ENCODE measurements around the gene PRDM5.
"Not testable (repeated sequence)": the region's sequence is repeated elsewhere in the genome, so short reads cannot be mapped to it uniquely, and the experiment has no call there.

Gene PRDM5

GRCh38 chr4:120755864-120756263 lies 166.7 kb downstream of the PRDM5 start:
- Mint-ChIP-seq H3K27me3 (no peaks in the 10 kb centered on the region), H3K36me3 (no peaks in the 10 kb centered on the region), H3K27ac (no peak overlapping the region), H3K4me3 (no peak overlapping the region), H3K4me1 (no peaks in the 10 kb centered on the region), H3K9me3 (peaks cover 0 to 5% of the 10 kb centered on the region in 2 donors)
- ATAC-seq (replicated peaks) (no peak), DNase-seq (no peak)

GRCh38 chr4:120754590-120754989 lies 167.9 kb downstream of the PRDM5 start:
- Mint-ChIP-seq H3K27me3 (no peaks in the 10 kb centered on the region), H3K4me1 (no peaks in the 10 kb centered on the region), H3K9me3 (peaks cover 7 to 10% of the 10 kb centered on the region in 2 donors), H3K27ac (no peak overlapping the region), H3K36me3 (no peaks in the 10 kb centered on the region), H3K4me3 (no peak overlapping the region)
- ATAC-seq (replicated peaks) (no peak), DNase-seq (no peak)

- no peaks in the 10 kb centered on the region for H3K36me3 Mint-ChIP-seq
- ATAC-seq (replicated peaks): no peak
These were observed 168.7 kb downstream of the PRDM5 start for GRCh38 chr4:120753854-120754253.

GRCh38 chr4:120750152-120750525 lies 172.4 kb downstream of the PRDM5 start:
- Mint-ChIP-seq H3K27me3 (no peaks in the 10 kb centered on the region), H3K4me3 (no peak overlapping the region), H3K27ac (no peak overlapping the region), H3K4me1 (no peaks in the 10 kb centered on the region), H3K9me3 (peaks cover 10 to 15% of the 10 kb centered on the region in 2 donors), H3K36me3 (no peaks in the 10 kb centered on the region)
- DNase-seq (no peak), ATAC-seq (replicated peaks) (no peak)

More at GRCh38 chr4:120753854-120754253, 168.7 kb downstream of the PRDM5 start:
- Mint-ChIP-seq H3K27me3 (no peaks in the 10 kb centered on the region), H3K4me3 (no peak overlapping the region), H3K4me1 (no peaks in the 10 kb centered on the region), H3K27ac (no peak overlapping the region), H3K9me3 (peaks cover 7 to 10% of the 10 kb centered on the region in 2 donors)
- DNase-seq: no peak

- Mint-ChIP-seq H3K27me3 (no peaks in the 10 kb centered on the region), H3K36me3 (no peaks in the 10 kb centered on the region), H3K4me1 (no peaks in the 10 kb centered on the region), H3K27ac (no peak overlapping the region), H3K9me3 (peaks cover 10 to 15% of the 10 kb centered on the region in 2 donors), H3K4me3 (no peak overlapping the region)
- DNase-seq: no peak
- peak; percentile 21 to 34 for ATAC-seq (replicated peaks)
These were observed 172.9 kb downstream of the PRDM5 start for GRCh38 chr4:120749445-120750151.

GRCh38 chr4:120741636-120742035 lies 180.9 kb downstream of the PRDM5 start:
- not testable (repeated sequence) for H3K4me1 Mint-ChIP-seq; DNase-seq; H3K4me3 Mint-ChIP-seq; H3K27me3 Mint-ChIP-seq; H3K9me3 Mint-ChIP-seq; H3K27ac Mint-ChIP-seq; ATAC-seq (replicated peaks); H3K36me3 Mint-ChIP-seq

- no peak for DNase-seq
- Mint-ChIP-seq H3K4me1 (no peaks in the 10 kb centered on the region), H3K36me3 (no peaks in the 10 kb centered on the region), H3K27ac (no peak overlapping the region), H3K27me3 (no peaks in the 10 kb centered on the region), H3K4me3 (no peak overlapping the region), H3K9me3 (peaks cover 2 to 8% of the 10 kb centered on the region in 2 donors)
- ATAC-seq (replicated peaks): no peak
These were observed 186.2 kb downstream of the PRDM5 start for GRCh38 chr4:120736312-120736711.

- H3K9me3 Mint-ChIP-seq: no peaks in the 10 kb centered on the region
- DNase-seq (no peak), ATAC-seq (replicated peaks) (no peak)
- H3K27ac Mint-ChIP-seq: no peak overlapping the region
- H3K27me3 Mint-ChIP-seq: no peaks in the 10 kb centered on the region
- no peak overlapping the region for H3K4me3 Mint-ChIP-seq
- no peaks in the 10 kb centered on the region for H3K36me3 Mint-ChIP-seq
- H3K4me1 Mint-ChIP-seq: no peaks in the 10 kb centered on the region
These were observed 188.6 kb downstream of the PRDM5 start for GRCh38 chr4:120733968-120734367.

DNA sequence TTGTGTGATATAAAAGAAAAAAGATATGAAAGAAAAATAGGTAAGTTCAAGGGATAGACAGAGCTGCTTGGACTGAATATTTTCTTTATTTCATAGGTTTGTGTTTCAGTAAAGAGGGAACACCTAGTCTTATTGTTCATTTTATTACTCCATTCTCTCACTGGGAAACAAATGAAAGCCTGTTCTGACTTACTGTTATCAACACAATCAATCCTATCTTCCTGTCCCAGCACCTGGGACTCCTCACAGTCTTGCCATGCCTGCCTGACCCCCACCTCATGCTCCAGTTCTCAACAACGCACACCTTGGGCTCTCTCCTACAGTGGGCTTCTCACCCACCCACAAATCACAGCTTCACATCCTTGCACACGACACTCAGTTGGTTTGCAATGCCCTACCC lies 189.5 kb downstream of the PRDM5 start:
- Mint-ChIP-seq H3K9me3 (no peaks in the 10 kb centered on the region), H3K4me1 (no peaks in the 10 kb centered on the region)
- no peak for ATAC-seq (replicated peaks)

GRCh38 chr4:120731561-120731960 lies 191.0 kb downstream of the PRDM5 start:
- H3K27ac Mint-ChIP-seq: no peak overlapping the region
- no peak for DNase-seq
- no peaks in the 10 kb centered on the region for H3K27me3 Mint-ChIP-seq
- H3K4me1 Mint-ChIP-seq: no peaks in the 10 kb centered on the region
- H3K4me3 Mint-ChIP-seq: no peak overlapping the region
- H3K9me3 Mint-ChIP-seq: no peaks in the 10 kb centered on the region
- ATAC-seq (replicated peaks): no peak
- H3K36me3 Mint-ChIP-seq: no peaks in the 10 kb centered on the region

More for the DNA sequence above, 189.5 kb downstream of the PRDM5 start:
- DNase-seq: no peak
- Mint-ChIP-seq H3K4me3 (no peak overlapping the region), H3K27ac (no peak overlapping the region), H3K36me3 (no peaks in the 10 kb centered on the region), H3K27me3 (no peaks in the 10 kb centered on the region)

DNA sequence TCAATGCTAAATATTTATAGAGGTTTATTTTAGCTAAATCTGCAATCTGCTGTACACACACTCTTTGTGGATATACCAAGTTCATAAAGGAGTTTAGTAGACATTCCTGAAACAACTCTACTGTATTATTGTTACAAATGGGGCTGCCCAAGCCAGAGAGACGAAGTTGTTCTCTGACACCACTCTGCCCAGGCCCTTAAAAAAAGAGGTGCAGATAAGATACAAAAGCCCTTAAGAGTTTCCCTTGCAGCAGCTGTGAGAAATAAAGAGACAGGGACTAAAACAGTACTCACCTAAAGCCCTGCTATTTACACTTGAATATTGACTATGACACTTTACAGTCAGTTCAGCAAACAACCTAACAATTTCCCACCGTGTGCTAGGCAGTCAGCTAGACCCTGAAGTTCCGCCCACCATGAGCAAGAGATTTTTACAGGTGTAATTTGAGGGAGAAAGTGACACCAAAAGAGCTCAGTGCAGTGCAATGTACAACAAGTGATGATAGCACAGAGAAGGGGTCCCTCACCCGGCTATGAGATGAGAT lies 191.7 kb downstream of the PRDM5 start:
- no peak overlapping the region for H3K27ac Mint-ChIP-seq
- DNase-seq (no peak), ATAC-seq (replicated peaks) (no peak)
- no peaks in the 10 kb centered on the region for H3K9me3 Mint-ChIP-seq
- H3K27me3 Mint-ChIP-seq: no peaks in the 10 kb centered on the region
- H3K4me1 Mint-ChIP-seq: no peaks in the 10 kb centered on the region
- no peak overlapping the region for H3K4me3 Mint-ChIP-seq
- H3K36me3 Mint-ChIP-seq: no peaks in the 10 kb centered on the region

DNA sequence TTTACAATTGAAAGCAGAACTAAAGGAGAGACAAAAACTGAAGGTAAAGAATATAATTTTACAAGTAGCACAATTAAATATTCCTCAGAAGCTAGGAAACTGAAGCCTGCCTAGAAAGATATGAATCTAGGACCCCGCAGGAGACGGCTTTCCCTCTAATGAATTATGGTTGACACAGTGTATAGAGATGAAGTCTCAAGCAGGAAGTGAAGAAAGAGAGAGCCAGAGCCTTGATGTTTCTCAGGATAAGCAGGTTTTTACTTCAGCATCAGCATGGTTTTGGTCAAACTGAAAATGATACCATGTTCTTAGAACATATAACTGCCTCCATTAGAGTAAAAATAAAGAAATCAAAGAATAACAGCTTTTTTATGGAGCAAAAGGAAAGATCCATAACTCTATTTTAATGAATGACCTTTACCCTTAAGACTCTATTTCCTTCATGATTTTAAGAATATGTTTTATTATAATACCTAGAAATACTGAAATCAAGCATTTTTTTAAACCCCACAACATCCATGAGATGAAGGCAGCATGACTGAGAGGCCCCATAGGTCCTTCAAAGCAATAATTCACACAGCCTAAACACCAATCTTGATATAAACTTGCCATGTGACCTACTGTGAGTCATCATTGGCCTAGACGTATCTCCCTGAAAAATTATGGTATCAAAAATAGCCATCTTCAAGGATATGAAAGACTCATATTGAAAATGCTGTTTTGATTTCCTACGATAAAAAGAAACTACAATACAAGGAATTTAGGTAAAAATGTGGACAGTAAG lies 193.4 kb downstream of the PRDM5 start:
- Mint-ChIP-seq H3K4me3 (no peak overlapping the region), H3K27me3 (no peaks in the 10 kb centered on the region), H3K27ac (no peak overlapping the region), H3K4me1 (no peaks in the 10 kb centered on the region), H3K36me3 (no peaks in the 10 kb centered on the region), H3K9me3 (no peaks in the 10 kb centered on the region)
- DNase-seq (no peak), ATAC-seq (replicated peaks) (no peak)

DNA sequence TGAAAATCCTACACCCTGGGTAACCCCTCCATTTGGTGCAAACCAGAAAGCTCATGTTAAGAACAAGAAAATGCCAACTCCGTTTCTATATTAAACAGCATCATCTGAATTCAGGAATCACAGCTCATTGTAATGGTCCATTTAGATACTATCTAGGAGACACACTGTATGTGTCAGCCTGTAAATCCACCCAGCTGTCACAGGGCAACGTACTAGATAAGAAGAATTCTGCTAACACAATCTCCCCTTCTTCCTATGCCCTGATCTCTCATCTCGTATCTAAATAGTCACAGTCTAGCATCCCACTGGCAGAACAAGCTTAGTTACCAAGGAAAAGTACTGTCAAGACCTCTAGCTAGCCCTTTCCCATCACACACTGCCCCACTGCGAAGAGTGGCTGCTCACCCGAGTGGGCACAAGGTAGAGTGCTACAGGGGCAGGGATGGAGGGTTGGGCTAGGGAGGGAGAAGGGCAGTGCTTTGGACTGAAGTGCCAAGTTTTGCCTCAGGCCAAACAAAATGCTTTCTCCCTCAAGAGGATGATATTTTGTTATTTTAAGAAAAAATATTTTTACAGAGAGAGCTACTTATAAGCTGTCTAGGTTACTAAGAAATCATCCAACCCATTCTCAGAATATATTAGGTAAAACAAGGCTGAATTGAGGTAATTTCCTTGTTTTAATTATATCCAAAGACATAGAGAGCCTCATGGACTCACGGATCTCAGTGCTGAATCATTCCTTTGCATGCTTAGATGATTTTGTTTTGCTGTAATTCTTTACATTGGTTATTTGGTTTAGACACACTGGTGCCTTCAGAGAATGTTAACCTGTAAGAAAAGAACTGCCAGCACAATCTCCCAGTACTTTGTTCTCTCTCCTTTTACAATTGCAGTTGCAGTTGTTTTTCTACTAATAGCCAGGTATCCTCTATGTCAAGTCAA lies 196.6 kb downstream of the PRDM5 start:
- Mint-ChIP-seq H3K27ac (no peak overlapping the region), H3K9me3 (no peaks in the 10 kb centered on the region), H3K4me1 (no peaks in the 10 kb centered on the region), H3K36me3 (no peaks in the 10 kb centered on the region), H3K27me3 (no peaks in the 10 kb centered on the region), H3K4me3 (no peak overlapping the region)
- no peak for DNase-seq
- ATAC-seq (replicated peaks): peak in 1 of 2 donors; percentile 27

DNA sequence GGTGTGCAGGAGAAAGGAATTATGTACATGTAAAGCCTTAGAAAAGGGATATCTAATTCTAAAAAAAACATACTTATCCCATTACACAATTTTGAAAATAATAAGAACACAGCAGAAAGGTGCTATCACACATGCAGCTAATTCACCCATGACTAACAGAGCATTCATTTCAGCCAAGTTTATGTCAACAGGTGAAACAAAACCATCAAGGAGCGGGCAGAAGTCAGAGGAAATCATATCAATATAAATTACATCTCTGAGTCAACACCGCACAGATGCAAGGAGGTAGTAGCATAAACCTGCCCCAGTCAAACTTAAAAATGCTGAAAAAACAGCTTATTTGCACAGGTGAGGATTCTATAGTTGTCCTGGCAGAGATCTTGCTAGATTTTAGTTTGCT lies 197.9 kb downstream of the PRDM5 start:
- no peak overlapping the region for H3K4me3 Mint-ChIP-seq
- DNase-seq (no peak), ATAC-seq (replicated peaks) (no peak)
- no peak overlapping the region for H3K27ac Mint-ChIP-seq
- H3K36me3 Mint-ChIP-seq: no peaks in the 10 kb centered on the region
- H3K27me3 Mint-ChIP-seq: no peaks in the 10 kb centered on the region
- no peaks in the 10 kb centered on the region for H3K9me3 Mint-ChIP-seq
- no peaks in the 10 kb centered on the region for H3K4me1 Mint-ChIP-seq

All from stimulated activated naive B cell treated with anti-CD40 and anti-IgM and Interleukin-4, amounts not matched to agents 10 μg/mL and 1 μg/mL and 100 μg/mL, for 72 hours (primary cell).